ELR (cell line): ENCODE measurements around the gene MCCC2.
"Not testable (repeated sequence)": the region's sequence is repeated elsewhere in the genome, so short reads cannot be mapped to it uniquely, and the experiment has no call there.

Experiments
- DNase-seq: peaks from one replicate; pipeline ENCODE4 v3.0.0-alpha.2; 2015; ENCODE audit warnings: low read depth

The MCCC2 gene

DNA sequence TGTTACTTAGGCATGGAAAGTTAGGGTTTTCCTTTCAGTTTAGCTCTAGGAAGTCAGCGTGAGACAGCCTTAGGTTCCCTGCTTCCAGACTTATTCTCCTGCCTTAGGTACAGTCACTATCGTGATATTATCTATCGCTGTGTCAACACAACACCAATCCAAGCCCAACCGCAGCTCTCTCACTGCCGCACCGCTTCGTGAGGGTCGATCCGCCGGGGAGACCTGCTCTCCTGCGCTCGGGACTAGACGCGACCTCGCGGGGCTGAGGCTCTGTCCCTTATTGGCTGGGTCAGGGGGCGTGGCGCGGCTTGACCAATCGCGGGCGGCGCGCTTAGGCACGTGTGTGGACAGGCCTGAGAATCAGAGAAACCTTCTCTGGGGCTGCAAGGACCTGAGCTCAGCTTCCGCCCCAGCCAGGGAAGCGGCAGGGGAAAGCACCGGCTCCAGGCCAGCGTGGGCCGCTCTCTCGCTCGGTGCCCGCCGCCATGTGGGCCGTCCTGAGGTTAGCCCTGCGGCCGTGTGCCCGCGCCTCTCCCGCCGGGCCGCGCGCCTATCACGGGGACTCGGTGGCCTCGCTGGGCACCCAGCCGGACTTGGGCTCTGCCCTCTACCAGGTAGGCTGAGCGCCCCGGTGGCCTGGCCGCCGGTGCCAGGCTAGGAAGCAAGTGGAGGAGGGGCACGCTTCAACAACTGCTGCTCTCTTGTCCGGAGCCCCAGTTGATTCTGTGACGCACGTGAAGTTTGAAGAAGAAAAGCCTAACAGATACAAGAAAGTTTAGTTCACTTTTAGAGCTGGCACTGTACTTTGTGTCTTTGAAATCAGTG, at the start of gene MCCC2:
Gene MCCC2, plus strand, starts transcription at position 400 of the 825 bp plus-strand sequence. Its CDS starts 86 bp downstream, at position 486.
- DNase-seq, result peak; percentile 97

DNA sequence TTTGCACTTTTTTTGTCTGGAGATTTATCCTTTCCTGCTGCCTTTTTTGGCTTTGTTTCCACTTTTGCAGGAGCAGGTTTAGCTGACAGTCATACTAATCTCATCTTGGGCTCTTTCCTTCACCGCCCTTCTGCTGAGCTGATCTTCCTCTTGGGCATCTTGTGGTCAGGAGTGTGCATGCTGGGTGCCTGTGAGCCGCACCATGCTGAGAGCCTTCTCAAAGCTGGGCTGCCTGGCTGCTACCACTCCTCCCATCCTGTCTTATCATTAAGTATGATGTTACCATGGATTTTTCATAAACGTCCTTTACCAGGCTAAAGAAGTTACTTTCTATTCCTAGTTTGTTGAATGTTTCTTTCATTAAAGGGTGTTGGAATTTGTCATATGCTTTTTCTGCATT, 49.5 kb upstream of the MCCC2 start:
- no peak for DNase-seq

DNA sequence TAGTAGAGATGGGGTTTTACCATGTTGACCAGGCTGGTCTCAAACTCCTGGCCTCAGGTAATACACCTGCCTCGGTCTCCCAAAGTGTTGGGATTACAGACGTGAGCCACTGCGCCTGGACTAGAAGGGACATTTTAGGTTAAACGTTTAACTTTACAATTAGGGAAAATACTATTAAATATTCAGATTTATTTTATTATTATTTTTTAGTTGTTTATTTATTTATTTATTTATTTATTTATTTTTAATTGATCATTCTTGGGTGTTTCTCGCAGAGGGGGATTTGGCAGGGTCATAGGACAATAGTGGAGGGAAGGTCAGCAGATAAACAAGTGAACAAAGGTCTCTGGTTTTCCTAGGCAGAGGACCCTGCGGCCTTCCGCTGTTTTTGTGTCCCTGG, 36.3 kb upstream of the MCCC2 start:
- DNase-seq, result not testable (repeated sequence)

DNA sequence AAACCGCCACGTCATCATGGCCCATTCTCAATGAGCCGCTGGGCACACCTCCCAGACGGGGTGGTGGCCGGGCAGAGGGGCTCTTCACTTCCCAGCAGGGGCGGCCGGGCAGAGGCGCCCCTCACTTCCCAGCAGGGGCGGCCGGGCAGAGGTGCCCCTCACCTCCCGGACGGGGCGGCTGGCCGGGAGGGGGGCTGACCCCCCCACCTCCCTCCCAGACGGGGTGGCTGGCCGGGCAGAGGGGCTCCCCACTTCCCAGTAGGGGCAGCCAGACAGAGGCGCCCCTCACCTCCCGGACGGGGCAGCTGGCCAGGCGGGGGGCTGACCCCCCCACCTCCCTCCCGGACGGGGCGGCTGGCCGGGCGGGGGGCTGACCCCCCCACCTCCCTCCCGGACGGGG, 35.6 kb upstream of the MCCC2 start:
- not testable (repeated sequence) for DNase-seq

DNA sequence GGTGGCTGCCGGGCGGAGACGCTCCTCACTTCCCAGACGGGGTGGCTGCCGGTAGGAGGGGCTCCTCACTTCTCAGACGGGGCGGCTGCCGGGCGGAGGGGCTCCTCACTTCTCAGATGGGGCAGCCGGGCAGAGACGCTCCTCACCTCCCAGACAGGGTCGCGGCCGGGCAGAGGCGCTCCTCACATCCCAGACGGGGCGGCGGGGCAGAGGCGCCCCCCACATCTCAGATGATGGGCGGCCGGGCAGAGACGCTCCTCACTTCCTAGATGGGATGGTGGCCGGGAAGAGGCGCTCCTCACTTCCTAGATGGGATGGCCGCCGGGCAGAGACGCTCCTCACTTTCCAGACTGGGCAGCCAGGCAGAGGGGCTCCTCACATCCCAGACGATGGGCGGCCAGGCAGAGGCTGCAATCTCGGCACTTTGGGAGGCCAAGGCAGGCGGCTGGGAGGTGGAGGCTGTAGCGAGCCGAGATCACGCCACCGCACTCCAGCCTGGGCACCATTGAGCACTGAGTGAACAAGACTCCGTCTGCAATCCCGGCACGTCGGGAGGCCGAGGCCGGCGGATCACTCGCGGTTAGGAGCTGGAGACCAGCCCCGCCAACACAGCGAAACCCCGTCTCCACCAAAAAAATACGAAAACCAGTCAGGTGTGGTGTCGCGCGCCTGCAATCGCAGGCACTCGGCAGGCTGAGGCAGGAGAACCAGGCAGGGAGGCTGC, 35.0 kb upstream of the MCCC2 start:
- DNase-seq, result not testable (repeated sequence)

DNA sequence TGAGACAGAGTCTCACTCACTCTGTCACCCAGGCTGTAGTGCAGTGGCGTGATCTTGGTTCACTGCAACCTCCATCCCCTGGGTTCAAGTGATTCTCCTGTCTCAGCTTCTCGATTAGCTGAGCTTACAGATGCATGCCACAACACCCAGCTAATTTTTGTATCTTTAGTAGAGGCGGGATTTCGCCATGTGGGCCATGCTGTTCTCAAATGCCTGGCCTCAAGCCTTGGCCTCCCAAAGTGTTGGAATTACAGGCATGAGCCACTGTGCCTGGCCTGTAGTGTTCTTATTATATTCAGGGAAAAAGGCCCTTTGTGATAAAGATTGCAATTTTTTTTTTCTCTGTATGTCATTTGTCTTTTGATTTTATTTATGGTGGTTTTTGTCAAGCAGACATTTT, 24.0 kb upstream of the MCCC2 start:
- no peak for DNase-seq

DNA sequence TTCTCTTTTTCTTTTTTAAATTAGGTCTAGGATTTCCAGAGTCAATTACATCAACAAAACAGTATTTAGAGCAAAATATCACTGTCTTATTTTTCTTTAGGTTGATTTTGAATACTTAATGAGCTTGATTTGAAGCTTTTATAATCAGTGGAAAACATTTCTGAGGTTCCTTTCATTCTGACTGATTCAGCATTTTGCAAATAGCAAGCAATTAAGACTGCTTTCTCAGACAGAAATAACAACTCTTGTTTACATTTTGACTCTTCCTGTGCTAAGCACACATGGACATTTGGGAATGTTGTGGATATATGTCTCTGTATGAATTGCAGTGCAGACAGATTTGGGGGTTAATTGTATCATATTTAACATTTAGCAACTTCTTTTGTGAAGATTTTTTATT, 22.2 kb upstream of the MCCC2 start:
- no peak for DNase-seq

DNA sequence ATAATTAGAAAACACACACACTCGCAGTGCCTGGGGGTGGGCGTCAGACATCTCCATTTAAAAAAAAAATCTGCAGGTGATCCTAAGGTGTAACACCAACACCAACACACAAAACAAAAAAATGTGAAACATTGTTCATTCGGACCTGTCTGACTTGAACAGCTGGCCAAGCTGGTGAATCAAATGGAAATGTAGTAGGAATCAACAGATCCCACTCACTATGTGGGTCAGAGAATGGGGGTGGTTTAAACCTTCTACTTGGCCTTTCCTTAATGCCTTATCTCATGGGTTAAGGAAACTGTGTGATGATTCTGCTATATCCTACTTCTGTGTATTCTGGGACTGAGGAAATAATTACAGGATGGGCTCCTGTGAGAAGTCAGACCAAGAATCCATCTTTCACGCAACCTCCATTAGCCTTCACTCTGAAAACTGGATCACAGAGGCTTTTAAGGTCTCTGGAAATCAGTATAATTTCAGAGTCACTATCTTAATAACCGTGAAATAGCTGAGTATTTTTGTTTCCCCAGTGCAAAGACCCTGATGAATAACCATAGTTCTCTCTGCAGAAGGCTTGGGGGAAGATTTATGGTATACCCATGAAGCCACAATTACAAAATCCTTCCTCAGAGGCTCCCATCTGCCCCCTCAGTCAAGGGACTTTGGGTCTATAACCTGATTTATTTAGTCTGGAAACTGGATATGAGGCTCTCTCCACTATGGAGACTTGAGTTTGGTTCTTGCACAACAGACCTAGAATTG, 17.2 kb upstream of the MCCC2 start:
- DNase-seq, result no peak

DNA sequence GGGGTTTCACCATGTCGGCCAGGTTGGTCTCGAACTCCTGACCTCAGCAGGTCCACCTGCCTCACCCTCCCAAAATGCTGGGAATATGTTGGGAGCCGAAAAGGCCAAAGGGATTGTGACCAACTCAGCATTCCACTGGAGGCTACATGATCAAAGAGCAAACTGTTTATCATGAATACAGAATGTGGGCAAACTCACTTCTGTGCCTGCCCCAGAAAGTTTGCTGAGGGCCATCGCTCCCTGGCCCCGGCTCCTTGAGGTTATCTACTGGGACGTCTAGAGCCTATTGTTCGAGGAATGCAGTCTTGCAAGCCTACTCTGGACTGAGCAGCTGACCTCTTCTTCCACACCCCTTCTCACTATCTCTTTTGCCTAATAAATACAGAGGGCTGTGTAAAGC, 15.3 kb upstream of the MCCC2 start:
- not testable (repeated sequence) for DNase-seq

DNA sequence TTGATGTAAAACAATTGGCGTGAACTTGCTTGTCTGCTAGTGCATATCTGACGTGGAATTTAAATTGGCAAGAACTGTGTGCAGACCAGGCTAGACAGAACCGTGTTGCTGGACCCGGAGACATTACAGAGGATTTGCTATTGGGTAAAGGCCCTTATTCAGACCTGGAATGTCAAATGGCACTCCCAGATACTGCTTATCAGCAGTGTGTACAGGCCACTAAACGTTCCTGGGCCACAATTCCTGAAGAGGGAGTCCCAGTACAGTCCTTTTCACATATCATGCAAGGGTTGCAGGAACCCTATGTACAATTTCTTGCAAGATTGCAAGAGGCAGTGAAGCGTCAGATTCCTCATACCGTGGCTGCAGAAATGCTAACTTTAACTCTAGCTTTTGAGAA, 13.5 kb upstream of the MCCC2 start:
- DNase-seq, result no peak

DNA sequence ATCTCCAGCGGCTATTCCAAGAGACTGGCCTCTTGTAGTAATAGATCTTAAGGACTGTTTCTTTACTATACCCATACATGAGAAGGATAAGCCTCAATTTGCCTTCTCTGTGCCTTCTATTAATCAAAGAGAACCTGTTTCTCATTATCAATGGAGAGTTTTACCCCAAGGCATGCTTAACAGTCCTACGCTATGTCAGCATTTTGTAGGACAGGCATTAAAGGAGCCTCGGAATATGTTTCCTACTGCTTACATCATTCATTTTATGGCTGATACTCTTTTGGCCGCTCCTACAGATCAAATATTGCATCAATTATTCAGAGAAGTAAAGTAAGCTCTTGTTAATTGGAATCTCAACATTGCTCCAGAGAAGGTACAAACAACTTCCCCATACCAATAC, 11.6 kb upstream of the MCCC2 start:
- not testable (repeated sequence) for DNase-seq

DNA sequence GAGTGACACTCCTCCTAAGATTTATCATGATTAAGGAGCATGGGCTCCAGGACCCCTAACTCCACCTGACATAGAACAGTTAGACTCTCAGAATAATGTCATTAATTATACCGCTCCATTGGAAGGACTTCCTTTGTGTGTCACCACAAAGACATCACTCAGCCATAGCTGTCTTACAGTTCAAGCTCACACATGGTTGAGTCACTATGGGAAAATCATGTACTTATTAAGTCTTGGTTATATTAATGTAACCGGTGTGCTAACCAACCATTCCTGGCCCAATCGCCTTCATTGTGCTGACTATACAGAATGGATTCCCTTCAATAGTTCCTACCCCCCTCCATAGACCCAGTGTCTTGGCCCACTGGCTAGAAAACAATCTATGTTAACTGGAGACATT, 10.9 kb upstream of the MCCC2 start:
- peak; percentile 23 for DNase-seq

DNA sequence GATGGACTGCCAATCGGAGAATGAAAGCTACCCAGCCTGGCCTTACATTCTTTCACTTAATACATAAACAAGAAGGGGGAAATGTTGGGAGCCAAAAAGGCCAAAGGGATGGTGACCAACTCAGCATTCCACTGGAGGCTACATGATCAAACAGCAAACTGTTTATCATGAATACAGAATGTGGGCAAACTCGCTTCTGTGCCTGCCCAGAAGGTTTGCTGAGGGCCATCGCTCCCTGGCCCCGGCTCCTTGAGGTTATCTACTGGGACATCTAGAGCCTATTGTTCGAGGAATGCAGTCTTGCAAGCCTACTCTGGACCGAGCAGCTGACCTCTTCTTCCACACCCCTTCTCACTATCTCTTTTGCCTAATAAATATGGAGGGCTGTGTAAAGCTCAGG, 9.3 kb upstream of the MCCC2 start:
- DNase-seq, result not testable (repeated sequence)

DNA sequence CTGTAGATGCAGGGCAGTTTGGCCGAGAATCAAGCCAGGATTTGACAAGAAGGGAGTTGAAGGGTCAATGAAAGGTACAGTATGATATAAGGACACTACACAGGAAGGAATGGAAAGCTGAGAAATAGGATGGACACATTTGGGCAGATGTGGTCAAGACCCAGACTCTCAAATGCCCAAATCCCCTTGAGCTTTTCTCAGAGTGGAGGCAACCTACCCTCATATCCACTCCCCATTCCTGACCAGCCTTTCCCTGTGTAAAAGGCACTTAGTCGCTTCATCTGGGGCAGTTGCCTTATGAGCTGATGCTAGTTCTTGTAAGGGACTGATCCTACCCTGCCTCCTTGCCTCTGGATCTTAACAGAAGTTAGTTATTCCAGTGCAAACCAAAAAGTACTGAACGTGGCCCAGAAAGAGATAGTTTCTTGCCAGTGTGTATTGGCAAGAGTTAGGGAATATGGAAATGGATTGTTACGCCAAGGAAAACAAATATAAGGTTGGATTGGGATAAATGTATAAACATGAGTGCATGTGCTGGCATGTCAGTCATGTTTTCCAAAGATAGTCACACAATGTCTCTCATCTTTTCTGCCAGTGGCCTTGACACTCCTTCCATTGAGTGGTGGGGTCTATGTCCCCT, 4.1 kb upstream of the MCCC2 start:
- DNase-seq, result no peak

DNA sequence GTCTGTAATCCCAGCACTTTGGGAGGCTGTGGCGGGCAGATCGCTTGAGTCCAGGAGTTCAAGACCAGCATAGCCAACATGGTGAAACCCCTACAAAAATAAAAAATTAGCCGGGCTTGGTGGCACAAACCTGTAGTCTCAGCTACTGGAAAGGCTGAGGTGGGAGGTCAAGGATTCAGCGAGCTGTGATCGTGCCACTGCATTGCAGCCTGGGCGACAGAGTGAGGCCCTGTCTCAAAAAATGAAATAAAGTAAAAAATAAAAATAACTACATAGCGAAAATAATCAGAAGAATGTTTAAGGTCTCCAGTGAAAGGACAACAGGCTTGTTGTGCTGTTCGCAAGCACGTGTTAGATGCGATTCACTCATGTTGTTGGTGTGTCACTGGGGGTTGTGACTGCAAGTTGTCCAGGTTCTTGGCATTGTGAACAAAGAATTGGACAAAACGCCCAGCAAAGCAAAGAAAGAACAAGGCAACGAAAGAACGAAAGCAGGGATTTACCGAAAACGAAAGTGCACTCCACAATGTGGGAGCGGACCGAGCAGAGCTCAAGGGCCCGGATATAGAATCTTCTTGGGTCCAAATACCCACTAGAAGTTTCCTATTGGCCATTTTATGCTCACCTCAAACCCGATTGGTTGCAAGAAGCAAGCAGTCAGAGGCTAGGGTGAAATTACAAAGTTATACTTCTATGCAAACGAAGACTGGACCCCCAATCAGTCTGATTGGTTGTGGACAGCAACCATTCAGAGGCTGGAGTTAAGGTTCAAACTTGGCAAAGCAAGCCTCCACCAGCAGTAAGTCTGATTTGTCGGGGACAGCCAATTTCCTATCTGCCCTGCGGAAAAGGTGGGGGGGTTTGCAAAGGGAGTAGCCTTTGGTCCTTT, 844 bp upstream of the MCCC2 start:
- no peak for DNase-seq

DNA sequence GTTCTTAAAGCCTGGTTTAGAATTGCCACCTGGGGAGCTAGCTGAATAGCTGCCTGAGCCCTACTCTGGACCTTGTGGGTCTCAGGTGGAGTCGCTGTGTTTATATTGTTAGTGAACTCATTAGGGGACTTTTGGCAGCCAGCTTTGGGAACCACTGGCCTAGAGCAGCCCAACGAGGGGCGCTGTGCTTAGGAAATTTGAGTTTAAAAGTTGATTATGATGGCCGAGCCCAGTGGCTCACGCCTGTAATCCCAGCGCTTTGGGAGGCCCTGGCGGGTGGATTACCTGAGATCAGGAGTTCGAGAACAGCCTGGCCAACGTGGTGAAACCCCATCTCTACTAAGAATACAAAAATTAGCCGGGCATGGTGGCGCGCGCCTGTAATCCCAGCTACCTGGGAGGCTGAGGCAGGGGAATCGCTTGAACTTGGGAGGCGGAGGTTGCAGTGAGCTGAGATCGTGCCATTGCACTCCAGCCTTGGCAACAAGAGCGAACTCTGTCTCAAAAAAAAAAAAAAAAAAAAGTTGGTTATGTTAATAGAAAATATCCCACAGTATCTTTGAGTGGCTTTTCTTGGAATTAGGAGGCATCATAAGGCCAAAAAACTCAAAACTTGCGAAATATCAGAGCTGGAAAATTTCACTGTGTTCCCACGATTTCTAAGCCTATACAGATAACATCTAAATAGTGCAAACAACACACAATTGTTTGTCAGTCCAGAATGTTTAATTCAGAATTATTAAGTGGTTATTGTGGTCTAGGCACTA, 809 bp downstream of the MCCC2 start:
- no peak for DNase-seq

DNA sequence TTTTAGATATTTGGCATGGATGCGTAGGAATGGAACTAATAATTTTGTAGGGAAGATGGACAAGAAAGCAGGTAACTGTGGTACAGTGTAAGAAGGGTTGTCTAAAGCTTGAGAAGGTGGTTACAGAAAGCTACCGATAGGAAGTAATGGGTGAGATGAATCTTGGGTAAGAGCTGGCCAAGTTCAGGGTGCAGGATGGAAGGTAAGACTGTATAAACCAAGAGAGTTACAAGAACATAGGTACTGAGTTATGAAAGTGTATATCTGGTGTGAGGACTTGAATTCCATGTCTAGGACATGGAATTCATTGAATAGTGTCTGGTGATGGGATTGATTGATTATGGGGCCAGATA, 1.4 kb downstream of the MCCC2 start:
- no peak for DNase-seq

DNA sequence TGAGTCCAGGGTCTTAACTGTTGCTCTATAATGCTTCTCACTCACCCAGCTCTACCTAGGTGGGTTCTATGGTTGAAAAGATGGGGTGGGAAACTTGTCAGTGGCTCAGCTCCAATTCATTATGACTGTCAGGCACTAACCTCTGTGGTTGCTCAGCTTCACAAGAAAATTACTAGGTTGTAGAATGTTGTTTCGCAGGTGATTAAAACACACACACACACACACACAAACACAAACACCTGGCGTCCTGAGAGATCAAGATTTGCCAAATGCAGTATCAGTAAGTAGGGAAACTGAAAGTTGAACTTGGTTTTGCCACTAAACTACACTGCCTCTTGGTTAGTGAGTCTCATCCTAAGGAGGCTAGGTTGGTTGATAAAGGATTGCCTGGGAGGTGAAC, 2.8 kb downstream of the MCCC2 start:
- no peak for DNase-seq

DNA sequence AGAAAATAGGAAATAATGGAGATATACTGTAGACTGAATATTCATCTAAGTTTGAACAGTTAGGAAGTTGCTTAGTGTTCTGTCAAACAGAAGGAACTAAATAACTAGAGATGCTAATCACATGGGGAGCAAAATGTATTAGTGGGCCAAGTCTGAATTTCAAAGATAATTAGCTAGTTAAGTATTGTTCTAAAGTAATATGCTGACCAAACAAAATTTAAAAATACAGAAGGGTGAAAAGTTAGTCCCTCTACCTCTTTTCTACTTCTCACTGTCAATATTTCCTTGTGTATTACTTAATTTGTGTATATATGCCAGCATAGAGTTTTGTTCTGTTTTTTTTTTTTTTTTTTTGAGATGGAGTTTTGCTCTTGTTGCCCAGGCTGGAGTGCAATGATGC, 4.0 kb downstream of the MCCC2 start:
- no peak for DNase-seq

DNA sequence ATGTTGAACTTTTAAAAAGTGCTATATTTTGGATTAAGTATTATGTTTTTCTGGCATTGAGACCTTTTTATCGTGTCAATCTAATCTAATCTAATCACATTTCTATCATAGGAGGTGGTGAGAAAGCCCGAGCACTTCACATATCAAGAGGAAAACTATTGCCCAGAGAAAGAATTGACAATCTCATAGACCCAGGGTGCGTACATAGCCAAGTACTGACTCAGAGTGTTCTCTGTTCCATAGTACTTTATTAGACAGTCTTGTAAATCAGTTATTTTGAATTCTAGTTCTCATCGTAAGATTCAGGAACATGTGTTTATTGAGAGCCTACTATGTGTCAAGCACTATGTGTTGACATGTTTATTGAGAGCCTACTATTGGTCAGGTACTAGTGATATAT, 9.0 kb downstream of the MCCC2 start:
- DNase-seq, result no peak

DNA sequence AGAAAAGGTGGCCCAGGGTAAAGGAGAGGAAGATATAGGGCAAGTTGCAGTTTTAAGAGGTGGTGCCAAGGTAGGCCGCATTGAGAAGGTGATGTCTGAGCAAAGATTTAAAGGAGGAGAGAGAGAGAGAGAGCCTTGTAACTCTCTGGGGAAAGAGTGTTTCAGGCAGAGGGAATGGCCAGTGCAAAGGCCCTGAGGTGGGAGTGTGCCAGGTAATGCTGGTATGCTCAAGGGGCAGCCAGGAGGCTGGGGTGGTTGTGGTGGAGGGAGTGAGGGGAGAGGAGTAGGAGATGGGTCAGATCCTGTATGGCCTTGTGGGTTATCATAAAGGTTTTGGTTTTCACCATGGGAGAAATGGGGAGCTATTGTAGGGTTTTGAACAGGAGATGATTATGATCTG, 9.9 kb downstream of the MCCC2 start:
- no peak for DNase-seq
